ENCODE data around the gene HOXD3. TPM values are rescaled to one million over a fixed set of nuclear protein-coding genes. Genes with fewer than 3 reads are reported as not detected.

Gene HOXD3
- polyA plus RNA-seq, 1 of the 3 experiments (the other 2 are of a cell fraction): 0.81 TPM

GRCh38 chr2:176199902-176200301, 42.8 kb downstream of the HOXD3 start:
- H3K27ac ChIP-seq (ENCODE audit: low read depth in 2 of 2, low read length in 1 of 2): no peak overlapping the region
- no peak overlapping the region for H3K4me2 ChIP-seq
- no peaks in the 10 kb centered on the region for H3K9me3 ChIP-seq
- ChIA-PET POLR2A (interaction anchor here (0.6 kb wide), 1 partner anchor 1042 kb away, joined by 3 read pairs; no protein-coding TSS in a partner anchor), CTCF (interaction anchor here (0.7 to 1.5 kb wide), 4 partner anchors 22 to 354 kb away, joined by 3 to 4 read pairs (median 3); no protein-coding TSS in a partner anchor)
- no peak overlapping the region for H3K4me3 ChIP-seq (ENCODE audit: low read depth in 2 of 2, low read length in 1 of 2)
- no peaks in the 10 kb centered on the region; the same call in 1 of the 2 replicates for H3K27me3 ChIP-seq (ENCODE audit: insufficient read depth)
- DNase-seq: no peak
- H4K20me1 ChIP-seq (ENCODE audit: insufficient read depth): no peaks in the 10 kb centered on the region
- H2AFZ ChIP-seq (ENCODE audit: low read depth): no peak overlapping the region
- H3K4me1 ChIP-seq (ENCODE audit: control insufficient read depth in 1 of 2, insufficient read depth in 2 of 2, low read depth in 1 of 2, low read length in 1 of 2): no peaks in the 10 kb centered on the region
- H3K9ac ChIP-seq: no peak overlapping the region
- TF ChIP-seq USF1 (IDR thresholded peaks at IDR 0.05; ENCODE audit: borderline replicate concordance, low read depth): no peak
- no peak for TF ChIP-seq TEAD4 (IDR thresholded peaks at IDR 0.05; ENCODE audit: borderline replicate concordance, insufficient read depth)
- no peak for TF ChIP-seq TCF12 (IDR thresholded peaks at IDR 0.05)
- no peak for TF ChIP-seq SIN3A (IDR thresholded peaks at IDR 0.05; ENCODE audit: borderline replicate concordance, low read depth, low read length)
- no peak for TF ChIP-seq ELF1 (IDR thresholded peaks at IDR 0.05)
- no peak for TF ChIP-seq EP300 (IDR thresholded peaks at IDR 0.05; ENCODE audit: borderline replicate concordance in 1 of 2, low read depth in 1 of 2, low read length in 1 of 2)
- TF ChIP-seq MAX (IDR thresholded peaks at IDR 0.05; ENCODE audit: low read depth): no peak
- TF ChIP-seq GABPA (IDR thresholded peaks at IDR 0.05; ENCODE audit: low read depth): no peak
- TF ChIP-seq NRF1 (IDR thresholded peaks at IDR 0.05; ENCODE audit: low read depth, low read length): no peak
- no peak for TF ChIP-seq FOXJ3 (CRISPR knock-in tag; IDR thresholded peaks at IDR 0.05)
- TF ChIP-seq RCOR1 (IDR thresholded peaks at IDR 0.05; ENCODE audit: low read length): no peak
- TF ChIP-seq RAD21 (IDR thresholded peaks at IDR 0.05; ENCODE audit: low read length): no peak
- no peak for TF ChIP-seq IRF3 (IDR thresholded peaks at IDR 0.05; ENCODE audit: low read depth, low read length)
- no peaks in the 10 kb centered on the region for H3K9me2 ChIP-seq
- no peaks in the 10 kb centered on the region for H3K79me2 ChIP-seq (ENCODE audit: insufficient read depth)
- H3K36me3 ChIP-seq (replicated peaks in 1 of 2; ENCODE audit: control insufficient read depth in 1 of 2, insufficient read depth in 2 of 2, low read length in 1 of 2): no peaks in the 10 kb centered on the region
- no peaks in the 10 kb centered on the region for H3F3A ChIP-seq (replicated peaks; ENCODE audit: insufficient read depth)

- DNase-seq: no peak
- no peak overlapping the region for H2AFZ ChIP-seq (ENCODE audit: low read depth)
- no peak overlapping the region for H3K4me2 ChIP-seq
- H3K79me2 ChIP-seq (ENCODE audit: insufficient read depth): no peaks in the 10 kb centered on the region
- no peak overlapping the region for H3K27ac ChIP-seq (ENCODE audit: low read depth in 2 of 2, low read length in 1 of 2)
- TF ChIP-seq MXI1 (IDR thresholded peaks at IDR 0.05; ENCODE audit: low read depth, low read length): no peak
- TF ChIP-seq NFIC (IDR thresholded peaks at IDR 0.05; ENCODE audit: borderline replicate concordance): no peak
- no peak for TF ChIP-seq MAX (IDR thresholded peaks at IDR 0.05; ENCODE audit: low read depth)
- TF ChIP-seq REST (IDR thresholded peaks at IDR 0.05; ENCODE audit: low read depth, low read length): no peak
- no peak for TF ChIP-seq SIN3A (IDR thresholded peaks at IDR 0.05; ENCODE audit: borderline replicate concordance, low read depth, low read length)
- no peaks in the 10 kb centered on the region for H4K20me1 ChIP-seq (ENCODE audit: insufficient read depth)
- no peak overlapping the region for H3K9ac ChIP-seq
- ChIA-PET POLR2A (no interaction called here), CTCF (interaction anchor here (1.1 to 1.7 kb wide), 2 partner anchors 12 to 25 kb away, joined by 3 to 4 read pairs; partner anchors contain the start of gene HOXD1)
- no peaks in the 10 kb centered on the region for H3K27me3 ChIP-seq (ENCODE audit: insufficient read depth)
- 77% methylated on average over 21 of the region's 21 CpGs for WGBS (ENCODE audit: low lambda C conversion rate)
- no peaks in the 10 kb centered on the region for H3F3A ChIP-seq (replicated peaks; ENCODE audit: insufficient read depth)
- H3K9me3 ChIP-seq: no peaks in the 10 kb centered on the region
- H3K4me3 ChIP-seq (ENCODE audit: low read depth in 2 of 2, low read length in 1 of 2): no peak overlapping the region
- no peaks in the 10 kb centered on the region for H3K4me1 ChIP-seq (ENCODE audit: control insufficient read depth in 1 of 2, insufficient read depth in 2 of 2, low read depth in 1 of 2, low read length in 1 of 2)
- H3K9me2 ChIP-seq: no peaks in the 10 kb centered on the region
- no peaks in the 10 kb centered on the region for H3K36me3 ChIP-seq (replicated peaks in 1 of 2; ENCODE audit: control insufficient read depth in 1 of 2, insufficient read depth in 2 of 2, low read length in 1 of 2)
These were observed 43.9 kb downstream of the HOXD3 start for GRCh38 chr2:176200971-176201370.
